OCI-LY1 (cell line): ENCODE measurements around the gene USP16.

Experiments used
- H2AFZ ChIP-seq: fragments of 200-600 bp; sonication (generic), shearing (Covaris generic); 2 replicates; pipeline ENCODE4 v1.6.0; 2014; ENCODE audit warnings: antibody characterized with exemption, mild to moderate bottlenecking, low read length
- H3F3A ChIP-seq: fragments of 200-600 bp; sonication (generic), shearing (Covaris generic); 2 replicates; pipeline ENCODE4 v1.6.0; 2014; ENCODE audit warnings: mild to moderate bottlenecking, antibody characterized with exemption, low read length, moderate library complexity; ENCODE audit not compliant: insufficient read depth
- H3K27ac ChIP-seq: fragments of 200-600 bp; sonication (generic); 2 replicates; pipeline ENCODE4 v1.5.1; 2014; ENCODE audit warnings: low read length, mixed run types, mild to moderate bottlenecking, low read depth; ENCODE audit not compliant: poor library complexity, severe bottlenecking
- H3K27me3 ChIP-seq: fragments of 200-600 bp; sonication (generic); 2 replicates; pipeline ENCODE4 v1.6.0; 2014; ENCODE audit warnings: antibody characterized with exemption, mild to moderate bottlenecking, low read length, moderate library complexity; ENCODE audit not compliant: insufficient read depth
- H3K36me3 ChIP-seq: fragments of 200-600 bp; sonication (generic); 2 replicates; pipeline ENCODE4 v1.6.1; 2014; ENCODE audit warnings: mild to moderate bottlenecking, antibody characterized with exemption, low read length, moderate library complexity, mixed read lengths; ENCODE audit not compliant: insufficient read depth
- H3K4me1 ChIP-seq: fragments of 200-600 bp; sonication (generic); 2 replicates; pipeline ENCODE4 v1.5.1; 2014; ENCODE audit warnings: mild to moderate bottlenecking, low read length, moderate library complexity; ENCODE audit not compliant: insufficient read depth, severe bottlenecking
- H3K4me2 ChIP-seq: fragments of 200-600 bp; sonication (generic), shearing (Covaris generic); 2 replicates; pipeline ENCODE4 v1.6.1; 2014; ENCODE audit warnings: low read length
- H3K4me3 ChIP-seq: fragments of 200-600 bp; sonication (generic); 2 replicates; pipeline ENCODE4 v1.5.1; 2014; ENCODE audit warnings: low read length, low read depth, mild to moderate bottlenecking, mixed read lengths; ENCODE audit not compliant: poor library complexity, severe bottlenecking
- H3K79me2 ChIP-seq: fragments of 200-600 bp; shearing (Covaris generic); 2 replicates; pipeline ENCODE4 v1.6.1; 2016; ENCODE audit warnings: mixed run types, low read length, mixed read lengths; ENCODE audit not compliant: insufficient read depth
- H3K9ac ChIP-seq: fragments of 200-600 bp; sonication (generic), shearing (Covaris generic); 2 replicates; pipeline ENCODE4 v1.6.1; 2014; ENCODE audit warnings: mild to moderate bottlenecking, low read length, mixed read lengths
- H3K9me2 ChIP-seq: fragments of 200-600 bp; sonication (generic), shearing (Covaris generic); 2 replicates; pipeline ENCODE4 v1.6.1; 2014; ENCODE audit warnings: low read depth, mild to moderate bottlenecking, low read length, mixed read lengths
- H3K9me3 ChIP-seq: fragments of 200-600 bp; shearing (Covaris generic); 2 replicates; pipeline ENCODE4 v1.6.1; 2014; ENCODE audit warnings: low read length, mixed read lengths
- H4K20me1 ChIP-seq: fragments of 200-600 bp; sonication (generic), shearing (Covaris generic); 2 replicates; pipeline ENCODE4 v1.6.0; 2016; ENCODE audit warnings: mild to moderate bottlenecking, low read length; ENCODE audit not compliant: insufficient read depth
- CTCF ChIP-seq: fragments of 200-600 bp; sonication (generic), shearing (Covaris generic); IDR thresholded peaks from 2 replicates; pipeline ENCODE4 v1.5.1; 2017; ENCODE audit warnings: mild to moderate bottlenecking, antibody characterized with exemption, low read length, moderate library complexity, mixed read lengths
- EZH2 ChIP-seq: fragments of 200-600 bp; sonication (generic), shearing (Covaris generic); IDR thresholded peaks from 2 replicates; pipeline ENCODE4 v1.8.0; 2017; ENCODE audit warnings: borderline replicate concordance, mixed run types, mild to moderate bottlenecking, antibody characterized with exemption, low read length, moderate library complexity, mixed read lengths

The USP16 gene

DNA sequence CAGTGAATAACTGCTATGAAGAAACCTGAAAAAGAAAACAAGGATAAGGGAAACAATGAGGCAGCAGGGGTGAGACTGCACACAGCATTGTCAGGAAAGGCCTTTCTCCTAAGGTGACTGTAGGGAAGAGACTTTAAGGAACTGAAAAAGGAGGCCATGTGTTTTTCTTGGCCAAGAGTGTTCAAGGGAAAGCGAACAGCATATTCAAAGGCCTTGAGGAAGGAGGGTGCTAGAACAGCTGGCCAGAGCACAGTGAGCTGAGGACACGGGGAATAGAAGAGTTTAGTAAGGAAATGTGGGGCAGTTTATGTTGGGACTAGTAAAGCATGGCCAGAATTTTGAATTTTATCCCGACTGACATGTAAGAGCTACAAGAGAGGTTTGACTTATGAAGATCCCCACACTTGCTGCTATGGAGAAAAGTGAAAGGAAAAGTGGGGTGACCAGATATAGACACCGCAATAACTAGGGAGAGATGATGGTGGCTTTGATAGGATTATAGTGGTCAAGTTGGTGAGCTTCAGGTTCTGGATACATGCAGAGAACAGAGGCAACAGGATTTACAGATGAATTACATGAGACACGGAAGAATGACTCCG is 6.7 kb upstream of the USP16 start:
- no peak overlapping the region for H2AFZ ChIP-seq
- peak overlapping the region; percentile 90 for H3K9ac ChIP-seq
- no peaks in the 10 kb centered on the region for H4K20me1 ChIP-seq
- H3K9me2 ChIP-seq = no peaks in the 10 kb centered on the region
- peaks cover 10% of the 10 kb centered on the region; the same call in 1 of the 2 replicates for H3K36me3 ChIP-seq
- TF ChIP-seq EZH2 (no peak), CTCF (no peak)
- peaks cover 22% of the 10 kb centered on the region for H3K79me2 ChIP-seq
- no peaks in the 10 kb centered on the region for H3K27me3 ChIP-seq
- H3K4me1 ChIP-seq = peaks cover 19% of the 10 kb centered on the region
- peak overlapping the region; percentile 41 for H3K27ac ChIP-seq
- H3K4me3 ChIP-seq = peak overlapping the region; percentile 82
- no peaks in the 10 kb centered on the region for H3K9me3 ChIP-seq
- peak overlapping the region; percentile 82 for H3K4me2 ChIP-seq
- no peaks in the 10 kb centered on the region for H3F3A ChIP-seq

- Histone ChIP-seq H3K4me1 (peaks cover 19% of the 10 kb centered on the region), H3K27me3 (no peaks in the 10 kb centered on the region), H3F3A (no peaks in the 10 kb centered on the region), H3K27ac (peak overlapping the region; percentile 41), H3K4me2 (peak overlapping the region; percentile 82), H3K36me3 (peaks cover 10% of the 10 kb centered on the region; the same call in 1 of the 2 replicates), H4K20me1 (no peaks in the 10 kb centered on the region), H3K9me2 (no peaks in the 10 kb centered on the region), H3K4me3 (peak overlapping the region; percentile 82), H3K9me3 (no peaks in the 10 kb centered on the region), H2AFZ (no peak overlapping the region), H3K9ac (peak overlapping the region; percentile 90), H3K79me2 (peaks cover 22% of the 10 kb centered on the region)
- TF ChIP-seq EZH2 (no peak), CTCF (no peak)
Observed at GRCh38 chr21:29018540-29018939, 5.9 kb upstream of the USP16 start.

- H3K36me3 ChIP-seq = no peaks in the 10 kb centered on the region
- TF ChIP-seq EZH2 (no peak), CTCF (no peak)
- no peaks in the 10 kb centered on the region for H3F3A ChIP-seq
- no peak overlapping the region for H3K27ac ChIP-seq
- H3K4me2 ChIP-seq = no peak overlapping the region
- H3K27me3 ChIP-seq = no peaks in the 10 kb centered on the region
- H3K4me1 ChIP-seq = peaks cover 39% of the 10 kb centered on the region
- H3K79me2 ChIP-seq = peaks cover 39% of the 10 kb centered on the region
- H3K4me3 ChIP-seq = no peak overlapping the region
- H3K9ac ChIP-seq = no peak overlapping the region
- no peaks in the 10 kb centered on the region for H3K9me3 ChIP-seq
- H2AFZ ChIP-seq = no peak overlapping the region
- no peaks in the 10 kb centered on the region for H3K9me2 ChIP-seq
- H4K20me1 ChIP-seq = no peaks in the 10 kb centered on the region
Observed at GRCh38 chr21:29022166-29022565, 2.3 kb upstream of the USP16 start.
